Osteocyte (in vitro differentiated cells): ENCODE results near the gene CDH23. TPM values are rescaled to one million over a fixed set of nuclear protein-coding genes. Genes with fewer than 3 reads are reported as not detected.

Experiments
- DNase-seq: peaks from one replicate; pipeline ENCODE4 v3.0.0; 2021; ENCODE audit warnings: mixed read lengths; ENCODE audit not compliant: unreplicated experiment; ENCODE audit errors: extremely low spot score
- H3K27ac Mint-ChIP-seq: one replicate; pipeline ENCODE4 v1.8.0; 2021; ENCODE audit warnings: mild to moderate bottlenecking, mixed read lengths; ENCODE audit not compliant: unreplicated experiment
- H3K27me3 Mint-ChIP-seq: one replicate; pipeline ENCODE4 v1.8.0; 2021; ENCODE audit warnings: mixed read lengths; ENCODE audit not compliant: unreplicated experiment
- H3K36me3 Mint-ChIP-seq: one replicate; pipeline ENCODE4 v1.8.0; 2021; ENCODE audit warnings: mixed read lengths; ENCODE audit not compliant: unreplicated experiment
- H3K4me1 Mint-ChIP-seq: one replicate; pipeline ENCODE4 v1.8.0; 2021; ENCODE audit warnings: mixed read lengths; ENCODE audit not compliant: unreplicated experiment
- H3K4me3 Mint-ChIP-seq: one replicate; pipeline ENCODE4 v1.8.0; 2021; ENCODE audit warnings: mild to moderate bottlenecking, moderate library complexity, mixed read lengths; ENCODE audit not compliant: unreplicated experiment
- H3K9me3 Mint-ChIP-seq: one replicate; pipeline ENCODE4 v1.8.0; 2021; ENCODE audit warnings: mixed read lengths; ENCODE audit not compliant: unreplicated experiment
- total RNA-seq: library from RNA; stranded (reverse); gene quantifications from 2 replicates; pipeline ENCODE4 v1.2.1, GENCODE V29; 2021
- TF ChIP-seq, protein P1 (sequence below): fragments of 200-600 bp; sonication (generic); IDR thresholded peaks from 2 replicates; pipeline ENCODE4 v1.5.0; 2021; ENCODE audit warnings: antibody characterized with exemption, mild to moderate bottlenecking, moderate library complexity

The CDH23 gene
- total RNA-seq, 1 donor from 2014 or later, result not detected

DNA sequence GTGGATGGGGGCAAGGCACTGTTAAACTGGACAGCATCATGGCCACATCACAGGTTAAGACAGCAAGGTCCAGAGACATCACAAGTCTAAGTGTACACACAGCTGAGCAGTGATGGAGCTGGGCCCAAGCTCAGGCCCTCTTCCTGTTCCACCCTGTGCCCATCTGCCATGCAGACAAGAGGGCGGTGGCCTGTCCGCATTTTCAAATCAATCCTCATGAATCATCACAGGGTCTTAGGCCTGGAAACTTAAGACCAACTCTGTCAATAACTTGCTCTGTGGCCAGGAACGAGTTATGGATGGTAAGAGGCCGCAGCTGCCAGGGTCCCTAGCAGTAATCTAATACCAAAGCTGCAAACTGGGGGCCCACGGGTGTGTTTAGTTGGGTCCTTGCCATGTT lies 319.7 kb downstream of the CDH23 start:
- no peak overlapping the region for H3K4me3 Mint-ChIP-seq
- peaks cover 16% of the 10 kb centered on the region for H3K27me3 Mint-ChIP-seq
- no peak overlapping the region for H3K27ac Mint-ChIP-seq
- DNase-seq, result no peak
- H3K4me1 Mint-ChIP-seq, result peaks cover 6% of the 10 kb centered on the region
- H3K36me3 Mint-ChIP-seq, result no peaks in the 10 kb centered on the region
- TF ChIP-seq, protein P1, sequence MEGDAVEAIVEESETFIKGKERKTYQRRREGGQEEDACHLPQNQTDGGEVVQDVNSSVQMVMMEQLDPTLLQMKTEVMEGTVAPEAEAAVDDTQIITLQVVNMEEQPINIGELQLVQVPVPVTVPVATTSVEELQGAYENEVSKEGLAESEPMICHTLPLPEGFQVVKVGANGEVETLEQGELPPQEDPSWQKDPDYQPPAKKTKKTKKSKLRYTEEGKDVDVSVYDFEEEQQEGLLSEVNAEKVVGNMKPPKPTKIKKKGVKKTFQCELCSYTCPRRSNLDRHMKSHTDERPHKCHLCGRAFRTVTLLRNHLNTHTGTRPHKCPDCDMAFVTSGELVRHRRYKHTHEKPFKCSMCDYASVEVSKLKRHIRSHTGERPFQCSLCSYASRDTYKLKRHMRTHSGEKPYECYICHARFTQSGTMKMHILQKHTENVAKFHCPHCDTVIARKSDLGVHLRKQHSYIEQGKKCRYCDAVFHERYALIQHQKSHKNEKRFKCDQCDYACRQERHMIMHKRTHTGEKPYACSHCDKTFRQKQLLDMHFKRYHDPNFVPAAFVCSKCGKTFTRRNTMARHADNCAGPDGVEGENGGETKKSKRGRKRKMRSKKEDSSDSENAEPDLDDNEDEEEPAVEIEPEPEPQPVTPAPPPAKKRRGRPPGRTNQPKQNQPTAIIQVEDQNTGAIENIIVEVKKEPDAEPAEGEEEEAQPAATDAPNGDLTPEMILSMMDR, result no peak
- H3K9me3 Mint-ChIP-seq, result no peaks in the 10 kb centered on the region

DNA sequence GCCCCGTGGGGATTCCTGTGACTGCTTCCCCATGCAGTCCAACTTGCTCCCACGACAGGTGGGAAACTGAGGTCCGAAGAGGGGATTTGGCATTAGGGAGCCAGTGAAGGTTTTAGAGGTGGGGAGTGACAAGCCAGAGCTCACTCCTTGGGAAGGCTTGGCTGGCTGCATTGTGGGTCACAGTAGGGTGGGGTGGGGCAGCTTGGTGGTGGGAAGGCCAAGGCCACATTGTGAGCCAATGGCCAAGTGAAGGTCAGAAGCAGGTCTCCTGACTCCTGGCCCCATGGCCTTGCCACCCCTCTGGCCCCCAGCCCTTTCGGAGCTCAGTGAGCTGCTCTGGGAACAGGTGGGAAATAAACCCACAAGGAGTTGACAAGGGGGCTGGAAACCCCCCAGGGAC lies 320.3 kb downstream of the CDH23 start:
- Mint-ChIP-seq H3K4me3 (no peak overlapping the region), H3K36me3 (no peaks in the 10 kb centered on the region), H3K4me1 (peaks cover 6% of the 10 kb centered on the region), H3K27ac (no peak overlapping the region), H3K9me3 (no peaks in the 10 kb centered on the region), H3K27me3 (peaks cover 21% of the 10 kb centered on the region)
- TF ChIP-seq, protein P1, result no peak
- DNase-seq, result no peak

DNA sequence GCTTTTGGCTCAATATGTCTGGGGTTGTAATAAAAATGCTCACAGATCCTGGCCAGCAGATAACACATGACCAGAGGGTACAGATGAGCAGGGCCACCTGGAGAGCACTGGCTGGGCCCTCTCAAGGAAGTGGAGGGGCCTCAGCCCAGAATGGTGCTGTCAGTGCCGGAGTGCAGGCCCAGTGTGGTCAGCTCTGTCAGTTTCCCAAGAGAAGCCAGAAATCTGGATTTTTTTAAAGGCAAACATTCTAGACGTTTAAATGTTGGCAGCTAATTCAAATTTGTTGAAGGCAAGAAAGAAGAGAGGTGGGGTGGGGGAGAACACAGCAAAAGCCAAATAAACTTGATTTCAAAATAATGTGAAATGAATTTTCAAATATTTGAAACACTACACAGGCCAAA lies 320.8 kb downstream of the CDH23 start:
- H3K4me3 Mint-ChIP-seq, result no peak overlapping the region
- H3K4me1 Mint-ChIP-seq, result peaks cover 6% of the 10 kb centered on the region
- H3K27ac Mint-ChIP-seq, result no peak overlapping the region
- DNase-seq, result no peak
- H3K9me3 Mint-ChIP-seq, result no peaks in the 10 kb centered on the region
- H3K36me3 Mint-ChIP-seq, result no peaks in the 10 kb centered on the region
- H3K27me3 Mint-ChIP-seq, result peaks cover 24% of the 10 kb centered on the region
- TF ChIP-seq, protein P1, result no peak

DNA sequence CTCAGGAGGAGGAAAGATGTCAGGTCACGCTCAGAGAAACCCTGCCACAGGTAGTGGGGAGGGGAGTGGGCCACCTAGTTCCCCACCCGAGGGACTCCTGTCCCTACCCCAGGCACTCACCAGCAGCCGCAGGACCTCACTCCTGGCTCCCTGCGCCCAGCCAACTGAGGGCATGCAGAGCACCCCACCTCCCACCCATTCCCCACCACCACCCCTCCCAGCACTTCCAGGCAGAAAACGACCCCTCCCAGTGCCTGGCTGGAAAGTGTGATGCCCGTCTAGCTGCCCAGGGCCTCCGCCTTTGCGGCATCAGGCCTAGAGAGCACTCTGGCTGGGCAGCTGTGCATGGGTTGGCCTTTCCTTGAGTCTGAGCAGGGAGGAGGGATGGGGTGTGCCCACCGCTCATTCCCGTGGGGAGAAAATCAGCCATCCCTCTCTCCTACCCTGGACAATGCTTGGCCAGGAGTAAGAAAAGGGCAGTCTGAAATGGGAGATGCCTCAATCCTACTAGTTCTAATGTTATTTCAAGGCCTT lies 321.5 kb downstream of the CDH23 start:
- Mint-ChIP-seq H3K4me1 (peaks cover 6% of the 10 kb centered on the region), H3K27ac (no peak overlapping the region), H3K27me3 (peaks cover 28% of the 10 kb centered on the region), H3K4me3 (no peak overlapping the region), H3K9me3 (no peaks in the 10 kb centered on the region), H3K36me3 (no peaks in the 10 kb centered on the region)
- no peak for DNase-seq
- TF ChIP-seq, protein P1, result no peak

DNA sequence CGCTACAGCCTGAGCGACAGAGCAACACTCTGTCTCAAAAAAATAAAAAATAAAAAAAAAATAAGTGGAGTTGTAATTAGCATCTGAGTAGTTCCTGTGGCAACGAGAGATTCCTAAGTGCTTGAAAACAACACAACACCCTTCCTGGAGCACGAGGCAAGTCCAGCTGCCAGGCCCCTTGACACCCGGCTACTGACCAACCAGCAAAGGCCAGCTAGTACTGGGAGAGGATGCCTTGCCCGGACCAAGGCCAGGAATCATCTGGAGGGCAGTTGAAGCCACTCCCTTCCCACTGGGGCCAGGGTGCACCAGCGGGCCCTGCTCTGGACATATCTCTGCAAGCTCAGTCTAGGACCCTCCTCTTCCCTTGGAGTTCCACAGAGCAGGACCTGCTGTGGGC lies 322.3 kb downstream of the CDH23 start:
- Mint-ChIP-seq H3K36me3 (no peaks in the 10 kb centered on the region), H3K4me3 (no peak overlapping the region), H3K9me3 (no peaks in the 10 kb centered on the region), H3K4me1 (peaks cover under 1% of the 10 kb centered on the region), H3K27ac (no peak overlapping the region), H3K27me3 (peaks cover 28% of the 10 kb centered on the region)
- TF ChIP-seq, protein P1, result no peak
- no peak for DNase-seq
